ENCODE measurements around the gene CNOT2. TPM values are rescaled to one million over a fixed set of nuclear protein-coding genes. Genes with fewer than 3 reads are reported as not detected.
"Not testable (repeated sequence)": the region's sequence is repeated elsewhere in the genome, so short reads cannot be mapped to it uniquely, and the experiment has no call there.

The CNOT2 gene
- total and polyA plus RNA-seq, 4 donors, result 17.5 to 93.4 (median 49.0) TPM

- no peak for DNase-seq (ENCODE audit: low spot score)
- Histone ChIP-seq H3K9ac (ENCODE audit: low read depth in 1 of 2, low read length in 2 of 2) (no peak overlapping the region), H3K27ac (ENCODE audit: low read depth in 1 of 2, low read length in 2 of 2) (no peak overlapping the region), H3K9me3 (ENCODE audit: control insufficient read depth in 4 of 4, low read length in 3 of 4) (peaks cover 0 to 2% (median 0%) of the 10 kb centered on the region in 4 donors), H3K27me3 (ENCODE audit: control insufficient read depth in 4 of 4, insufficient read depth in 4 of 4, low read length in 3 of 4) (no peaks in the 10 kb centered on the region), H3K4me3 (ENCODE audit: low read depth in 1 of 3, low read length in 3 of 3) (no peak overlapping the region), H3K36me3 (ENCODE audit: control insufficient read depth in 4 of 4, insufficient read depth in 3 of 4, low read depth in 1 of 4, low read length in 3 of 4) (no peaks in the 10 kb centered on the region), H3K4me1 (ENCODE audit: control insufficient read depth in 4 of 4, insufficient read depth in 4 of 4, low read length in 3 of 4) (no peaks in the 10 kb centered on the region)
- WGBS, result 83% methylated on average over 3 of the region's 3 CpGs
- no peak for TF ChIP-seq SP1 (IDR thresholded peaks at IDR 0.05)
- no peak for TF ChIP-seq EGR1 (IDR thresholded peaks at IDR 0.05; ENCODE audit: low read depth in 2 of 2)
- TF ChIP-seq REST (IDR thresholded peaks at IDR 0.05), result no peak
- TF ChIP-seq ATF3 (IDR thresholded peaks at IDR 0.05), result no peak
- no peak for TF ChIP-seq RXRA (IDR thresholded peaks at IDR 0.05)
- no peak for TF ChIP-seq JUND (IDR thresholded peaks at IDR 0.05)
These were observed 140.7 kb downstream of the CNOT2 start for GRCh38 chr12:70383886-70384285.

- TF ChIP-seq FOXA1 (IDR thresholded peaks at IDR 0.05) (no peak), RXRA (IDR thresholded peaks at IDR 0.05) (no peak), HNF4A (conservative IDR thresholded peaks at IDR 0.05) (no peak), NR2F2 (IDR thresholded peaks at IDR 0.05) (no peak), JUND (IDR thresholded peaks at IDR 0.05) (no peak), RAD21 (IDR thresholded peaks at IDR 0.05) (no peak), ATF3 (IDR thresholded peaks at IDR 0.05) (no peak)
- TF ChIP-seq, protein P1, sequence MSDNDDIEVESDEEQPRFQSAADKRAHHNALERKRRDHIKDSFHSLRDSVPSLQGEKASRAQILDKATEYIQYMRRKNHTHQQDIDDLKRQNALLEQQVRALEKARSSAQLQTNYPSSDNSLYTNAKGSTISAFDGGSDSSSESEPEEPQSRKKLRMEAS (IDR thresholded peaks at IDR 0.05), result no peak
- WGBS, result 83% methylated on average over 1 of the region's 1 CpG
- Histone ChIP-seq H3K9me3 (ENCODE audit: control insufficient read depth in 4 of 4, low read length in 3 of 4) (no peaks in the 10 kb centered on the region), H3K27ac (ENCODE audit: low read depth in 1 of 2, low read length in 2 of 2) (no peak overlapping the region), H3K4me3 (ENCODE audit: low read depth in 1 of 3, low read length in 3 of 3) (no peak overlapping the region), H3K36me3 (ENCODE audit: control insufficient read depth in 4 of 4, insufficient read depth in 3 of 4, low read depth in 1 of 4, low read length in 3 of 4) (no peaks in the 10 kb centered on the region), H3K27me3 (ENCODE audit: control insufficient read depth in 4 of 4, insufficient read depth in 4 of 4, low read length in 3 of 4) (no peaks in the 10 kb centered on the region), H3K9ac (ENCODE audit: low read depth in 1 of 2, low read length in 2 of 2) (no peak overlapping the region), H3K4me1 (ENCODE audit: control insufficient read depth in 4 of 4, insufficient read depth in 4 of 4, low read length in 3 of 4) (no peaks in the 10 kb centered on the region)
- DNase-seq (ENCODE audit: low spot score), result no peak
These were observed 143.5 kb downstream of the CNOT2 start for GRCh38 chr12:70386771-70387170.

DNA sequence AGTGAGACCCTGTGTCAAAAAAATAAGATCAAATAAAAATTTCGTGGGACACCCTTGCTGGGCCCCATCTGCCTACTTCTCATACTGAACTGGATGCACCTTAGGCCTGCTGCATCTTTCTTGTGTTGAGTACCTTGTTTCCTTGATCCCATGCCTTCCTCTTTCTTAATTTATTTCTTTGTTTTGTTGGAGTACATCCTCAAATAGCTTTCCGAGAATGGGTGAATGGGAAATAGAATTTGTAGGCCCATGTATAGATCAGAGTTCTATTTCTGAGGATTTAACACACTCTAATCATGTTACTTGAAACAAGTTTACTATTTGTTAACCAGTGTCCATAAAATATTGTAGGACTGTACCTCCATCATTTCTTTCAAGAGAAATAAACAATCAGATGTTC is 146.4 kb downstream of the CNOT2 start:
- no peak for TF ChIP-seq TAF1 (conservative IDR thresholded peaks at IDR 0.05)
- no peak for TF ChIP-seq REST (IDR thresholded peaks at IDR 0.05)
- Histone ChIP-seq H3K27ac (ENCODE audit: low read depth in 1 of 2, low read length in 2 of 2) (no peak overlapping the region), H3K9me3 (ENCODE audit: control insufficient read depth in 4 of 4, low read length in 3 of 4) (no peaks in the 10 kb centered on the region), H3K4me3 (ENCODE audit: low read depth in 1 of 3, low read length in 3 of 3) (no peak overlapping the region), H3K9ac (ENCODE audit: low read depth in 1 of 2, low read length in 2 of 2) (no peak overlapping the region), H3K36me3 (ENCODE audit: control insufficient read depth in 4 of 4, insufficient read depth in 3 of 4, low read depth in 1 of 4, low read length in 3 of 4) (no peaks in the 10 kb centered on the region), H3K27me3 (ENCODE audit: control insufficient read depth in 4 of 4, insufficient read depth in 4 of 4, low read length in 3 of 4) (no peaks in the 10 kb centered on the region), H3K4me1 (ENCODE audit: control insufficient read depth in 4 of 4, insufficient read depth in 4 of 4, low read length in 3 of 4) (no peaks in the 10 kb centered on the region)
- DNase-seq (ENCODE audit: low spot score), result no peak
- WGBS, result 77% methylated on average over 2 of the region's 2 CpGs

DNA sequence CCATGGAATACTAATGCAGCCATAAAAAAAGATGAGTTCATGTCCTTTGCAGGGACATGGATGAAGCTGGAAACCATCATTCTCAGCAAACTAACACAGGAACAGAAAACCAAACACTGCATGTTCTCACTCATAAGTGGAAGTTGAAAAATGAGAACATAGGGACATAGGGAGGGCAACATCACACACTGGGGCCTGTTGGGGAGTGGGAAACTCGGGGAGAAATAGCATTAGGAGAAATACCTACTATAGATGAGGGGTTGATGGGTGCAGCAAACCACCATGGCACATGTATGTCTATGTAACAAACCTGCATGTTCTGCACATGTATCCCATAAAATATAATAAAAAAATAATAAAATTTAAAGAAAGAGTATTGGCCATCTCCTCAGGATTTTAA is 149.4 kb downstream of the CNOT2 start:
- H3K4me3 ChIP-seq (ENCODE audit: low read depth in 1 of 3, low read length in 3 of 3); H3K4me1 ChIP-seq (ENCODE audit: control insufficient read depth in 4 of 4, insufficient read depth in 4 of 4, low read length in 3 of 4); DNase-seq (ENCODE audit: low spot score); H3K27me3 ChIP-seq (ENCODE audit: control insufficient read depth in 4 of 4, insufficient read depth in 4 of 4, low read length in 3 of 4); H3K9ac ChIP-seq (ENCODE audit: low read depth in 1 of 2, low read length in 2 of 2); H3K36me3 ChIP-seq (ENCODE audit: control insufficient read depth in 4 of 4, insufficient read depth in 3 of 4, low read depth in 1 of 4, low read length in 3 of 4); H3K27ac ChIP-seq (ENCODE audit: low read depth in 1 of 2, low read length in 2 of 2); H3K9me3 ChIP-seq (ENCODE audit: control insufficient read depth in 4 of 4, low read length in 3 of 4): not testable (repeated sequence)
- WGBS, result 49% methylated on average over 1 of the region's 1 CpG

All from liver (tissue), 9 donors.